GM12878 (cell line): ENCODE measurements around the gene ZNF165. TPM values are rescaled to one million over a fixed set of nuclear protein-coding genes. Genes with fewer than 3 reads are reported as not detected.

Experiments used
- ATAC-seq: fragments of 200-7000 bp; cut with Tn5 transposase; 3 replicates; pipeline ENCODE4 v1.9.1; 2020; ENCODE audit warnings: mild to moderate bottlenecking, moderate library complexity
- BruUV-seq: library from RNA; stranded (reverse); fragments of 400-500 nt; replicated peaks from 2 replicates; lab custom pipeline; 2021; lab: Mats Ljungman, UMichigan
- CTCF ChIA-PET: fragments of 300-600 bp; sonication (Branson Sonifier 250); formaldehyde crosslinking; extraction: SDS; loops from one replicate; lab custom pipeline; 2021; ENCODE audit warnings: inconsistent platforms; lab: Yijun Ruan, JAX
- POLR2A ChIA-PET: fragments of 350-600 bp; formaldehyde crosslinking; extraction: SDS; loops from one replicate; lab custom pipeline; 2021; ENCODE audit warnings: inconsistent platforms; lab: Charles Lee
- RAD21 ChIA-PET: fragments of 300-600 bp; sonication (Branson Sonifier 250); formaldehyde crosslinking; loops from one replicate; lab custom pipeline; 2023; ENCODE audit warnings: antibody characterized with exemption; ENCODE audit not compliant: unreplicated experiment; lab: Charles Lee
- SMC1A ChIA-PET: fragments of 300-600 bp; sonication (Branson Sonifier 250); formaldehyde crosslinking; loops from one replicate; lab custom pipeline; 2023; ENCODE audit not compliant: unreplicated experiment, uncharacterized antibody; lab: Charles Lee
- DNase-seq: peaks from one replicate; pipeline ENCODE4 v3.0.0-alpha.2; 2011; ENCODE audit warnings: low read depth, low spot score
- FAIRE-seq: peaks from 3 replicates; lab custom pipeline; 2011; peaks lifted over from hg19 to GRCh38; lab: Jason Lieb, UNC
- H2AFZ ChIP-seq: 2 replicates; pipeline ENCODE4 v1.6.0; 2011; ENCODE audit warnings: low read depth, low read length, control low read depth; ENCODE audit not compliant: control insufficient read depth
- H3K27ac ChIP-seq: 2 replicates; pipeline ENCODE4 v1.5.1; 2011; ENCODE audit warnings: control low read depth; ENCODE audit not compliant: control insufficient read depth, insufficient read depth
- H3K27me3 ChIP-seq, 2 experiments: replicated peaks in 1 of 2; 2 replicates each; pipeline versions ENCODE4 v1.6.0 to v1.6.1; 2011; ENCODE audit warnings: low read length in 1 of 2; ENCODE audit not compliant: control insufficient read depth in 2 of 2, insufficient read depth in 2 of 2
- H3K36me3 ChIP-seq, 2 experiments: 2 replicates each; pipeline ENCODE4 v1.5.1; 2011; ENCODE audit warnings: low read length in 1 of 2; ENCODE audit not compliant: control insufficient read depth in 2 of 2, insufficient read depth in 2 of 2
- H3K4me1 ChIP-seq: 2 replicates; pipeline ENCODE4 v1.6.1; 2011; ENCODE audit warnings: mild to moderate bottlenecking, low read length, moderate library complexity, mixed read lengths; ENCODE audit not compliant: control insufficient read depth, insufficient read depth
- H3K4me2 ChIP-seq: 2 replicates; pipeline ENCODE4 v1.6.0; 2011; ENCODE audit warnings: control low read depth; ENCODE audit not compliant: control insufficient read depth, insufficient read depth
- H3K4me3 ChIP-seq: fragments of 200-600 bp; sonication (generic); 2 replicates; pipeline ENCODE4 v1.5.1; 2016
- H3K79me2 ChIP-seq: 2 replicates; pipeline ENCODE4 v1.6.0; 2011; ENCODE audit warnings: low read length; ENCODE audit not compliant: control insufficient read depth, insufficient read depth
- H3K9ac ChIP-seq: 2 replicates; pipeline ENCODE4 v1.8.0; 2011; ENCODE audit warnings: low read length, control low read depth, mixed read lengths; ENCODE audit not compliant: control insufficient read depth, insufficient read depth
- H3K9me3 ChIP-seq: replicated peaks from 3 replicates; pipeline ENCODE4 v1.5.1; 2011; ENCODE audit warnings: mild to moderate bottlenecking, low read length; ENCODE audit not compliant: control insufficient read depth, insufficient read depth
- H4K20me1 ChIP-seq: 2 replicates; pipeline ENCODE4 v1.6.0; 2011; ENCODE audit not compliant: control insufficient read depth, insufficient read depth
- HDAC6 ChIP-seq: fragments of 200-600 bp; sonication (generic); IDR thresholded peaks from one replicate; pipeline ENCODE4 v1.8.0; 2017; ENCODE audit warnings: antibody characterized with exemption; ENCODE audit not compliant: unreplicated experiment
- HSF1 ChIP-seq: fragments of 150-350 bp; IDR thresholded peaks from 2 replicates; pipeline ENCODE4 v1.6.1; 2014; ENCODE audit warnings: mild to moderate bottlenecking, low read depth, low read length
- MYC ChIP-seq: IDR thresholded peaks from 2 replicates; pipeline ENCODE4 v1.6.1; 2011; ENCODE audit warnings: mild to moderate bottlenecking, low read length, moderate library complexity, inconsistent platforms; ENCODE audit not compliant: insufficient read depth, insufficient replicate concordance, insufficient read length, severe bottlenecking
- TCF12 ChIP-seq: IDR thresholded peaks from 2 replicates; pipeline ENCODE4 v1.6.1; 2011; ENCODE audit warnings: low read depth, mild to moderate bottlenecking, low read length
- ZBTB11 ChIP-seq: fragments of 450-650 bp; formaldehyde crosslinking; IDR thresholded peaks from 2 replicates; pipeline ENCODE4 v1.5.0; 2022; ENCODE audit warnings: mild to moderate bottlenecking, missing genetic modification characterization
- WGBS: methylation state at CpG from one replicate; pipeline ENCODE4 v1.1.6; 2016; ENCODE audit warnings: low lambda C conversion rate; ENCODE audit not compliant: insufficient replicate concordance, insufficient coverage; ENCODE audit errors: missing lambda C conversion rate; 5-methylcytosine and 5-hydroxymethylcytosine counted together
- in situ Hi-C: fragments of 300-500 bp; cut with MboI; formaldehyde crosslinking; loops from 9 replicates; pipeline ENCODE4 v1.14.3; 2018; ENCODE audit warnings: mixed read lengths
- intact Hi-C: fragments of 100-400 bp; cut with micrococcal nuclease; formaldehyde crosslinking; loops from one replicate; pipeline ENCODE4 v1.14.2; 2022; ENCODE audit not compliant: unreplicated experiment
- polyA plus RNA-seq, 11 experiments: library from polyadenylated mRNA; depleted of rRNA in 4 of 11; unstranded in 6 of 11; stranded (reverse) in 5 of 11; fragments of >200 nt; fragmentation: Nextera tagmentation in 4 of 11; fragmentation: Illumina TruSeq in 1 of 11; extraction: Ambion mirVana in 4 of 11; extraction: Trizol in 1 of 11; gene quantifications; 1 replicate in 1 of 11; 2 replicates in 10 of 11; pipeline versions ENCODE4 v1.2.1 to v1.2.3, GENCODE V29; 2011 to 2016; ENCODE audit warnings: inconsistent platforms in 2 of 11, missing spikeins in 2 of 11, low read depth in 1 of 11
- total RNA-seq, 4 experiments: library from RNA; depleted of rRNA in 3 of 4; stranded (reverse); fragments of >200 nt in 3 of 4; fragmentation: Illumina TruSeq in 1 of 4; extraction: Trizol in 1 of 4; gene quantifications; 2 replicates each; pipeline versions ENCODE4 v1.2.1 to v1.2.3, GENCODE V29; 2013 to 2021

Gene ZNF165
- total and polyA plus RNA-seq, 10 of the 15 experiments (the other 5 are each of a cell fraction or from before 2014, with no cell fraction given), result 1.1 to 5.0 (median 2.9) TPM

- TF ChIP-seq ZBTB11 (CRISPR knock-in tag) (no peak), HDAC6 (no peak), MYC (no peak)
Observed at GRCh38 chr6:28053584-28053983, 26.8 kb upstream of the ZNF165 start (continued).

GRCh38 chr6:28060405-28060804 lies 20.0 kb upstream of the ZNF165 start:
- ChIA-PET RAD21 (no interaction called here), POLR2A (no interaction called here), SMC1A (no interaction called here), CTCF (interaction anchor here (0.6 to 1.0 kb wide), 2 partner anchors 20 to 755 kb away, joined by 3 read pairs; no protein-coding TSS in a partner anchor)
- Histone ChIP-seq H3K9me3 (no peaks in the 10 kb centered on the region), H3K27ac (no peak overlapping the region), H3K27me3 (no peaks in the 10 kb centered on the region), H3K4me1 (no peaks in the 10 kb centered on the region), H3K79me2 (no peaks in the 10 kb centered on the region), H4K20me1 (no peaks in the 10 kb centered on the region), H2AFZ (no peak overlapping the region), H3K4me2 (no peak overlapping the region), H3K9ac (no peak overlapping the region), H3K36me3 (no peaks in the 10 kb centered on the region), H3K4me3 (no peak overlapping the region)
- intact Hi-C loops, result no loop called here
- 2% methylated on average over 2 of the region's 2 CpGs for WGBS
- ATAC-seq (no peak), DNase-seq (no peak), FAIRE-seq (no peak)
- BruUV-seq, result no TSS peak
- in situ Hi-C loops, result no loop called here
- TF ChIP-seq HSF1, result no peak
- no peak for TF ChIP-seq TCF12
